Left lung (tissue), 10 donors: ENCODE results near the gene CENPU. TPM values are rescaled to one million over a fixed set of nuclear protein-coding genes. Genes with fewer than 3 reads are reported as not detected.
A peak's percentile ranks its signal among the peaks of the same experiment; 100 is the strongest.

ENCODE experiments used
- ATAC-seq: fragments of 200-7000 bp; cut with Tn5 transposase; one replicate; pipeline ENCODE4 v1.9.1; 2020; ENCODE audit warnings: moderate library complexity
- DNase-seq, 4 donors: peaks; one replicate each; pipeline ENCODE4 v3.0.0-alpha.2; 2013 to 2020
- H3K27ac ChIP-seq, 2 donors: fragments of 200-600 bp; sonication (generic) in 1 of 2; one replicate each; pipeline versions ENCODE4 v1.5.0 to v1.8.0; 2020 to 2021
- H3K27me3 ChIP-seq, 2 donors: fragments of 200-600 bp; sonication (generic) in 1 of 2; one replicate each; pipeline versions ENCODE4 v1.5.0 to v1.8.0; 2020 to 2021
- H3K36me3 ChIP-seq, 2 donors: fragments of 200-600 bp; sonication (generic) in 1 of 2; one replicate each; pipeline versions ENCODE4 v1.5.0 to v1.8.0; 2020 to 2021
- H3K4me1 ChIP-seq, 2 donors: fragments of 200-600 bp; one replicate each; pipeline ENCODE4 v1.8.0; 2021
- H3K4me3 ChIP-seq, 2 donors: fragments of 200-600 bp; sonication (generic) in 1 of 2; one replicate each; pipeline versions ENCODE4 v1.5.0 to v1.8.0; 2020 to 2021; ENCODE audit warnings: mild to moderate bottlenecking in 1 of 2
- H3K9me3 ChIP-seq, 2 donors: fragments of 200-600 bp; sonication (generic) in 1 of 2; one replicate each; pipeline versions ENCODE4 v1.5.0 to v1.8.0; 2020 to 2021
- intact Hi-C, 2 donors: fragments of 100-400 bp; cut with DNase I; formaldehyde crosslinking; loops; one replicate each; pipeline versions ENCODE4 v1.11.2 to v1.14.2; 2022
- polyA plus RNA-seq, 6 donors: library from polyadenylated mRNA; unstranded; fragments of 120-200 nt; gene quantifications; one replicate each; pipeline ENCODE4 v1.2.1, GENCODE V29; 2013; ENCODE audit not compliant: insufficient read length in 6 of 6
- total RNA-seq, 2 donors: library from RNA; stranded (reverse); fragmentation: NEBNext Ultra II Directional; extraction: Animal tissue kit (Norgen Biotek cat#: 25700); gene quantifications; one replicate each; pipeline ENCODE4 v1.2.1, GENCODE V29; 2021
- TF ChIP-seq, protein P1 (sequence below), 2 donors: fragments of 200-600 bp; sonication (generic) in 1 of 2; IDR thresholded peaks; one replicate each; pipeline versions ENCODE4 v1.5.0 to v1.8.0; 2021; ENCODE audit warnings: antibody characterized with exemption in 2 of 2
- donor health status: DM: no; HTN: yes; CAD: no.
- donor health status: DM: no; HTN: no; CAD: no.

Gene CENPU
- total and polyA plus RNA-seq, 8 donors: 11.3 to 59.1 (median 34.0) TPM

- Histone ChIP-seq H3K36me3 (peaks cover 0 to 47% of the 10 kb centered on the region in 2 donors), H3K27ac (no peak overlapping the region), H3K4me3 (no peak overlapping the region), H3K27me3 (no peaks in the 10 kb centered on the region), H3K9me3 (no peaks in the 10 kb centered on the region), H3K4me1 (peaks cover 0 to 17% of the 10 kb centered on the region in 2 donors)
- DNase-seq: no peak
- intact Hi-C loops: no loop called here
- ATAC-seq: no peak
- TF ChIP-seq, protein P1, sequence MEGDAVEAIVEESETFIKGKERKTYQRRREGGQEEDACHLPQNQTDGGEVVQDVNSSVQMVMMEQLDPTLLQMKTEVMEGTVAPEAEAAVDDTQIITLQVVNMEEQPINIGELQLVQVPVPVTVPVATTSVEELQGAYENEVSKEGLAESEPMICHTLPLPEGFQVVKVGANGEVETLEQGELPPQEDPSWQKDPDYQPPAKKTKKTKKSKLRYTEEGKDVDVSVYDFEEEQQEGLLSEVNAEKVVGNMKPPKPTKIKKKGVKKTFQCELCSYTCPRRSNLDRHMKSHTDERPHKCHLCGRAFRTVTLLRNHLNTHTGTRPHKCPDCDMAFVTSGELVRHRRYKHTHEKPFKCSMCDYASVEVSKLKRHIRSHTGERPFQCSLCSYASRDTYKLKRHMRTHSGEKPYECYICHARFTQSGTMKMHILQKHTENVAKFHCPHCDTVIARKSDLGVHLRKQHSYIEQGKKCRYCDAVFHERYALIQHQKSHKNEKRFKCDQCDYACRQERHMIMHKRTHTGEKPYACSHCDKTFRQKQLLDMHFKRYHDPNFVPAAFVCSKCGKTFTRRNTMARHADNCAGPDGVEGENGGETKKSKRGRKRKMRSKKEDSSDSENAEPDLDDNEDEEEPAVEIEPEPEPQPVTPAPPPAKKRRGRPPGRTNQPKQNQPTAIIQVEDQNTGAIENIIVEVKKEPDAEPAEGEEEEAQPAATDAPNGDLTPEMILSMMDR (IDR thresholded peaks at IDR 0.05): no peak
Observed at GRCh38 chr4:184672741-184673140, 61.2 kb downstream of the CENPU start.

DNA sequence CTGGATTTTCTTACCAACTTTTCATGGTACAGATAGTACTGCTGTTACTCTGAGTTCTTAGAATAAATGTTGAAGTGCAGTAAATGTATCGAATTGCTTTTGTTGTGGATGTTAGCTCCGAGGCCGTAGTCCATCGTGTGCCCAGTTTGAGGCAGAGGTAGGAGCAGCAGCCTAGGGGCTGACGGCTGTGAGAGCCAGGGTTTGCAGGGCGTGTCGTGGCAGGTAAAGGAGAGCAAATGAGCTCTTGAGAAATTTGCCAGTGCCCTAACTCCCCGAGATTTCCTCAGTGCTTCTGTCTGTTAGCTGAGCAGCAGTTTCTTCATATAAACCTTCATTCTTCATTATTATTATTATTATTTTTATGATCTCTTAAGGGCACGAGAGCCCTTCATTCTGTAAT is 62.8 kb downstream of the CENPU start:
- H3K36me3 ChIP-seq: peaks cover 0 to 59% of the 10 kb centered on the region in 2 donors
- no peak overlapping the region for H3K27ac ChIP-seq
- no peak overlapping the region for H3K4me3 ChIP-seq
- H3K9me3 ChIP-seq: no peaks in the 10 kb centered on the region
- no peaks in the 10 kb centered on the region for H3K27me3 ChIP-seq
- no peak for DNase-seq
- TF ChIP-seq, protein P1 (IDR thresholded peaks at IDR 0.05): no peak
- ATAC-seq: no peak
- intact Hi-C loops: no loop called here
- peaks cover 0 to 17% of the 10 kb centered on the region in 2 donors for H3K4me1 ChIP-seq

GRCh38 chr4:184669251-184669650 is 64.6 kb downstream of the CENPU start:
- no peaks in the 10 kb centered on the region for H3K27me3 ChIP-seq
- H3K9me3 ChIP-seq: no peaks in the 10 kb centered on the region
- H3K36me3 ChIP-seq: peaks cover 0 to 53% of the 10 kb centered on the region in 2 donors
- TF ChIP-seq, protein P1 (IDR thresholded peaks at IDR 0.05): no peak
- DNase-seq: no peak
- H3K4me3 ChIP-seq: no peak overlapping the region
- H3K4me1 ChIP-seq: peaks cover 0 to 17% of the 10 kb centered on the region in 2 donors
- intact Hi-C loops: no loop called here
- H3K27ac ChIP-seq: peak overlapping the region in 1 of 2 donors; percentile 71
- ATAC-seq: no peak

DNA sequence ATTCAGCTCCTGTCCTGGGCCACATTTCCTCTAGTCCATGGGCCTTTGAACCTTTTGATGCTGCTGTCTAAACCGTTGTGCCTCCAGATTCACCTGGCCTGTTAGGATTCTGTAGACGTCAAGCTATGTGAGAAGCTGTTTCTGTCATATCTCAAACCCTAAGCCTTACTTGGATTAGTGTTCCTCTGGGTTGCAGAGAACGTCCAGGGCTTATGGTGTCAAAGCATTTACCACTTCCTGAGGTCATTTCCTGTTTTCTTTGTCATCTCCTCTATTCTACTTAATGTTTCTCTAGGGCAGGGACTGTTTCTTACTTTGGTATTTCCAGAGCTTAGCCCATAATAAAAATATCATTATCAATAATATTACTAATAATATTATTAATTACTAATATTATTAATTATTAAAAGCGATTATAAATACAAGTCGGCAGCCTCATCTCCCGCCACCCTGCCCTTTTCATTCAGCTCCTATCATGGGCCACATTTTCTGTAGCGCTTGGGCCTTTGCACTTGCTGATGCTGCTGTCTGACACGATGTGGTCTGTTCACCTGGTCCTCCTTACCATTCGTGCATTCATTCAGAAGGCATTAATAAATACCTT is 65.3 kb downstream of the CENPU start:
- H3K27ac ChIP-seq: peak overlapping the region in 1 of 2 donors; percentile 71
- H3K36me3 ChIP-seq: peaks cover 0 to 46% of the 10 kb centered on the region in 2 donors
- no peak overlapping the region for H3K4me3 ChIP-seq
- no peaks in the 10 kb centered on the region for H3K9me3 ChIP-seq
- TF ChIP-seq, protein P1 (IDR thresholded peaks at IDR 0.05): no peak
- peaks cover 0 to 17% of the 10 kb centered on the region in 2 donors for H3K4me1 ChIP-seq
- ATAC-seq (no peak), DNase-seq (no peak)
- no peaks in the 10 kb centered on the region for H3K27me3 ChIP-seq
- intact Hi-C loops: no loop called here

DNA sequence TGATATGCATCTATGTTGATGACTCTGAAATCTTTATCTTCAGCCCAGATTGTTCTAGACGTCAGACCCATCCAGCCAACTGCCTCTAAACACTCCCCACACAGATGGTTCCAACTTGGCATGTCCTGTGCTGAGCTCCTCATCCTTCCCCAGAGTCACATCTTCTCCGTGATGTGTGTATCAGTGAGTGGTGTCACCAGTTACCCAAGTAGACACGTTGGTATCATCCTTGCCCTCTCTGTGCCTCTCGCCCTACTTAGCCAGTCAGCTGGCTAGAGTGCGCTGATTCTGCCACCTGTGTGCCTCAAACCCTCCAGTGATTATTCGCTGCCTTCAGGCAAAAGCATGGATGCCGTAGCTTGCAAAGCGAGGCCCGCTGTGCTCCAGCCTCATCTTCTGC is 65.8 kb downstream of the CENPU start:
- TF ChIP-seq, protein P1 (IDR thresholded peaks at IDR 0.05): no peak
- no peak for ATAC-seq
- Histone ChIP-seq H3K27ac (peak overlapping the region in 1 of 2 donors; percentile 71), H3K27me3 (no peaks in the 10 kb centered on the region), H3K4me3 (no peak overlapping the region), H3K36me3 (peaks cover 0 to 41% of the 10 kb centered on the region in 2 donors), H3K4me1 (peaks cover 0 to 17% of the 10 kb centered on the region in 2 donors), H3K9me3 (no peaks in the 10 kb centered on the region)
- intact Hi-C loops: no loop called here
- no peak for DNase-seq
